HG03354 (cell line): ENCODE data around the gene ZNF862.
"Not testable (repeated sequence)": the region's sequence is repeated elsewhere in the genome, so short reads cannot be mapped to it uniquely, and the experiment has no call there.

Experiments
- ATAC-seq: cut with Tn5 transposase; IDR thresholded peaks from one replicate; pipeline ENCODE4 v1.9.1; 2021; ENCODE audit warnings: mild to moderate bottlenecking; ENCODE audit not compliant: unreplicated experiment, poor library complexity, severe bottlenecking

The ZNF862 gene

DNA sequence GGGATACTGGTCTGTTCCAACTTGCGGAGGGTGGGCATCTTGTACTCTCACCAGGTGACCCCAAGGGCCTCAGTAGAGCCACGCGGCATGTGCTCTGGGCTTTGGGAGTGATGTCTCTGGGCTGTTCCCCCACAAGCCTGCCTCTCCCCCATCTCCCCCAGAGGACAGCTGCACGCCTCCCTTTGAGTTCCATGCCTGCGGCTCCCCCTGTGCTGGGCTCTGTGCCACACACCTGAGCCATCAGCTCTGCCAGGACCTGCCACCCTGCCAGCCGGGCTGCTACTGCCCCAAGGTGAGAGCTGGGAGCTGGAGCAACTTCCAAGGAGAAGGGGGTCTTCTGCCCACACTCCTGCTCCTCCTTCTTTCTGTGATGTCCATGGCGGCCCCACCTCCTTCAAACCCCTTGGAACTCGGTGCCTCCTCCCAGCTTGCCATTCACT lies 15.0 kb upstream of the ZNF862 start:
- ATAC-seq, result no peak

DNA sequence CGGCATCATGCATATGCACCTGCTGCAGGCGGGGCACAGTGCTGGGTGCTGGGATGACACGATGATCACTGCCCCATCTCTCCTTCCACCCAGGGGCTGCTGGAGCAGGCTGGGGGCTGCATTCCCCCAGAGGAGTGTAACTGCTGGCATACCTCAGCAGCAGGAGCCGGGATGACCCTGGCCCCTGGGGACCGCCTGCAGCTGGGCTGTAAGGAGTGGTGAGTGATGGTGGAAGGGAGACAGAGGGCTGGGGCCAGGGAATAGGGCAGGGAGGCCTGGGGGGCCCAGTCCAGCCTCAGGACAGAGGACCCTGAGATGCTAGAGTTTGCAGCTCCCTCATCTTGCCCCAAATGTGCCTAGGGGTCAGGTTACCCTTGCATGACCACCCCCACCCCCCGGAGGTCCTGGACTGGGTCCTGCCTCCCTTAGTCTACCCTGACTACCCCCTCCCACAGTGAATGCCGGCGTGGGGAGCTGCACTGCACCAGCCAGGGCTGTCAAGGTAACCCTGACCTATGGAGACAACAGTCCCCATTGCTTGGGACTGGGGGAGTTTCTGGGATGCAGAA lies 14.5 kb upstream of the ZNF862 start:
- ATAC-seq, result no peak

DNA sequence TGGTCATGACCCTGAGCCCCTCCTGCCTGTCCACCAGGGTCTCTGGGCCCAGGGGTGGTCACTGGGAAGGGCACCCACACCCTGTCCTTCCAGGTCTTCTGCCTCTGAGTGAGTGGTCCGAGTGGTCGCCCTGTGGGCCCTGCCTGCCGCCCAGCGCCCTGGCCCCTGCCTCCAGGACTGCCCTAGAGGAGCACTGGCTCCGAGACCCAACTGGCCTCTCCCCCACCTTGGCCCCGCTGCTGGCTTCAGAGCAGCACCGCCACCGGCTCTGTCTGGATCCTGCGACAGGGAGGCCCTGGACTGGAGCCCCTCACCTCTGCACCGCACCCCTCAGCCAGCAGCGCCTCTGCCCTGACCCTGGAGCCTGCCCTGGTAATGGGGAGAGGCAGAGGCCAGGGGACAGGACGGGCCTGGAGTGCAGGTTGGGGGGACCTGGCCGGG lies 13.9 kb upstream of the ZNF862 start:
- no peak for ATAC-seq

DNA sequence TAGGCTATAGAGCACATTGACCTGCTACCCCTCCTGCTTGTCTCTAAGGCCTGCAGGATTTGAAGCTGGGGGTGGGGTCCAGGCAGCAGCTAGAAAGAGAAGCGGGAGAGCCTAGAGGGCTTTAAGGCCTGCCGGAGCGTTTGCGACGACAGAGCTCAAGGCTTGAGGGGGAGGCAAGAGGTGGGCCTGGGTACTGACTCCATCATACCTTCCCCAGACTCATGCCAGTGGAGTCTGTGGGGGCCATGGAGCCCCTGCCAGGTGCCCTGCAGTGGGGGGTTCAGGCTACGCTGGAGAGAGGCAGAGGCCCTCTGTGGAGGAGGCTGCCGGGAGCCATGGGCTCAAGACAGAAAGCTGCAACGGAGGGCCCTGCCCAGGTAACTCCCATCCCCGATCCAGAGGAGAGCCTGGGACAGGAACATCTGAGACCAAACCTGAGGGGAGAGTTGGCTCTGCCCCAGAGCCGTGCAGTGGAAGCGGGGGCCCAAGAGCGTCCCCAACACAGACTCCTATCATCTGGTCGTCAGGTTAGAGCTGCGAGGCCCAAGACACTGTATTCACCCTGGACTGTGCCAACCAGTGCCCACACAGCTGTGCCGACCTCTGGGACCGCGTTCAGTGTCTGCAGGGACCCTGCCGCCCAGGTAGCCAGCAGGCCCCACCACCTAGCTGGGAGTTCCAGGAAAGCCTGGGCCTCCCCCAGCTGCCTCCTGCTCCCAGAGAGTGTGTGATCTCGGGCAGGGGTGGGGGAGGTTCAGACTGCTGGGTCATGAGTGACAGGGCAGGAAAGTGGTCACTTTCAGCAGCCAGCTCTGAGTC lies 13.2 kb upstream of the ZNF862 start:
- ATAC-seq, result no peak

DNA sequence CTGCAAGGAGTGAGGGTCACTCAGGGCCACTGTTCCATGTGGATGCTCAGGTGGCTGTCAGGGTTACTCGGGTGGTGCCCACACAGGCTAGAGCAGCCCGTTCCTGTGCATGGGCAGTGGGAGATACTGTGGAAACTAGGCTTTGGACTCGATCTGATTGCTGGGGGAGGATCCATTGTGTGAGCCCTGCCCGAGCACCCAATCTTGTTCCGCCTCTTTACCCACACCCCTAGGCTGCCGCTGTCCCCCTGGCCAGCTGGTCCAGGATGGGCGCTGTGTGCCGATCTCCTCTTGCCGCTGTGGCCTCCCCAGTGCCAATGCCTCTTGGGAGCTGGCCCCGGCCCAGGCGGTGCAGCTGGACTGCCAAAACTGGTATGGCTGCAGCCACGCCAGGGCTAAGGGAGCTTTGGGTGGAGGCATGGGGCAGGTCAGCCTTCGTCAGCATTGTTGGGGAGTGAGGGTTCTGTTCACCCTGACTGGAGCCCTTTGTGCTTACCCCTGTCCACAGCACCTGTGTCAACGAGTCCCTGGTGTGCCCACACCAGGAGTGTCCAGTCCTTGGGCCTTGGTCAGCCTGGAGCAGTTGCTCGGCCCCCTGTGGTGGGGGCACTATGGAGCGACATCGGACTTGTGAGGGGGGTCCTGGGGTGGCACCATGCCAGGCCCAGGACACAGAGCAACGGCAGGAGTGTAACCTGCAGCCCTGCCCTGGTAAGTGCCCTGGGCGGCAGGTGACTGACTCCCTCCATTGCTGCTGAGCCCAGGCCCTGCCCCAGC lies 12.4 kb upstream of the ZNF862 start:
- no peak for ATAC-seq

DNA sequence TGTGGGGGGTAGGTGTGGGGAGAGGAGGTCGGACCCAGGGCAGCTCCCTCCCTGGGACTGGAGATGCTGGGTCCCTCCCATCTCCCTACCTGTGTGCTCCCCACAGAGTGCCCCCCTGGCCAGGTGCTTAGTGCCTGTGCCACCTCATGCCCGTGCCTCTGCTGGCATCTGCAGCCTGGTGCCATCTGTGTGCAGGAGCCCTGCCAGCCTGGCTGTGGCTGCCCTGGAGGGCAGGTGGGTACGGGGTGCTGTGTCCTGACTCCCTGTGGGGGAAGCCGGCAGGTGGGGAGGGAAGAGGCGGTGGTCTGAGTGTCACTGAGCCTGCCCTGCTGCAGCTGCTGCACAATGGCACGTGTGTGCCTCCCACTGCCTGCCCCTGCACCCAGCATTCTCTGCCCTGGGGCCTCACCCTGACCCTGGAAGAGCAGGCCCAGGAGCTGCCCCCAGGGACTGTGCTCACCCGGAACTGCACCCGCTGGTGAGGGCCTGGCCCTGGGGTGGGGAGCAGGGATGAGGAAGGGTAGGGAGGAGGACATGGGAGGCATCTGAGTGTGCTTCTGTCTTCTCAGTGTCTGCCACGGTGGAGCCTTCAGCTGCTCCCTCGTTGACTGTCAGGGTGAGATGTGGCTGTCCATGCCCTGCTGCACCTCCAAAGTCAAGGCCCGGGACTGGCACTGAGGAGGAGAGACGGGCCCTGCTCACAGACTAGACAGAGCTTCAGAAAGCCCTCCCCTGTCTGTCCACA lies 11.7 kb upstream of the ZNF862 start:
- ATAC-seq, result no peak

DNA sequence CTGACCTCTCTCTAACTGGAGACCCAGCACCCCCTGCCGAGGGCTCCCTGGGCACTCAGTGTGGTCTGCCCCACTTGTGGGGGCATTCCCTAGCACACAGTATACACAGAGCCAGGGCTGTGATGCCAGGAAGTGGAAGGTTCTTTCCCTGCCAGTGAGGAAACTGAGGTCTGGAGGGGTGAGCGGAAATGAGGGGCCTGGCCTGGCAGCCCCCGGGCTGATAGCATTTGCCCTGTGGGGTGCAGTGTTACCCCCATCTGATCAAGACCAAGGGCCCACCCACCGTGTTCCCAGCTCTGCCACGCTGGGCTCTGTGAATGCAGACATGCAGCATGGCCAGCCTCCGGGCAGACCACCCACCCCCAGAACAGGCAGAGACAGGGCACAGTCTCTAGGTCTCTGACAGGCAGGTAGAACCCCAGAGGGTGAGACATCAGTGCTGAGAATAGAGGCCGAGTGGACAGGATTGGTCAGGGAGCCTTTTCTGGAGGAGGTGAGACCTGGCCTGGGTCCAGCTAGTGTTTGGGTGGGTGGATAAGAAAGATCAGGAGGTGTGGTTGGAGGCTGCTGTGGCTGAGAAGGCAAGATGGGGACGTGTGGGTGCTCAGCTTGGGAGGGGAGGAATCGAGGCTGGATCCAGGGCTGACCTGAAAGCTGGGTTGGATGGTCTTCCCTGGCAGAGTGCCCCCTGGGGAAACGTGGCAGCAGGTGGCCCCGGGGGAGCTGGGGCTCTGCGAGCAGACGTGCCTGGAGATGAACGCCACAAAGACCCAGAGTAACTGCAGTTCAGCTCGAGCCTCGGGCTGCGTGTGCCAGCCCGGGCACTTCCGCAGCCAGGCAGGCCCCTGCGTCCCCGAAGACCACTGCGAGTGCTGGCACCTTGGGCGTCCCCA lies 10.8 kb upstream of the ZNF862 start:
- no peak for ATAC-seq

DNA sequence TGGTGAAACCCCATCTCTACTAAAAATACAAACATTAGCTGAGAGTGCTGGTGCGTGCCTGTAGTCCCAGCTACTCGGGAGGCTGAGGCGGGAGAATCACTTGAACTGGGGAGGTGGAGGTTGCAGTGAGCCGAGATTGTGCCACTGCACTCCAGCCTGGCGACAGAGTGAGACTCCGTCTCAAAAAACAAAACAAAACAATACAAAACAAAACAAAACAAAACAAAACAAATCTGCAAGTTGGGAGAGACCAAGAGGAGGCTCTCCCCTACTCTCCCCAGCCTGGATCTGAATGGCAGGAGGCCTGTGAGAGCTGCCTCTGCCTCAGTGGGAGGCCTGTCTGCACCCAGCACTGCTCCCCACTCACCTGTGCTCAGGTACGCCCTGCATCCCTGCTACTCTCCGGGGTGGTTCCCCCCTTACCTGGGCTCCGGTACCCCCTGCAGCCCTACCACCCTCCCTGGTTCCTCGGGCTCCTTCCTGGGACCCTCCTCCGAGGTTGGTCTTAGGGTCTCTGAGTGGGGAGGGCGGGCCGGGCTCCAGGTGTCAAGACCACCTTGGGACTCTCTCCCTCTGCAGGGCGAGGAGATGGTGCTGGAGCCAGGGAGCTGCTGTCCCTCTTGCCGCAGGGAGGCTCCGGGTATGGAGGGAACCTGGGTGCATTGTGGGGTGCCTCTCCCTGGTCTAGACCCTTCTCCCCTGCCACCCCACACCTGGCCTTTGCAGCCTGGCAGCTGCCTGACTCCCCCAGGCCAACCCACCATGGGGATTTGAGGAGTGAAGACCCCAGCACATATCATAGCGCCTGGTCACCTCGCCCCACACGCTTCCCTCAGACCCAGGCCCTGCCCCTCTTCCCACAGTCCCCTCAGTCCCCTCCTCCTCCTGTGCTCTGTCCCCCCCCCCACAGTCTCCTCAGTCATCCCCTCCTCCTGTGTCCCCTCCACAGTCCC lies 9.5 kb upstream of the ZNF862 start:
- no peak for ATAC-seq

DNA sequence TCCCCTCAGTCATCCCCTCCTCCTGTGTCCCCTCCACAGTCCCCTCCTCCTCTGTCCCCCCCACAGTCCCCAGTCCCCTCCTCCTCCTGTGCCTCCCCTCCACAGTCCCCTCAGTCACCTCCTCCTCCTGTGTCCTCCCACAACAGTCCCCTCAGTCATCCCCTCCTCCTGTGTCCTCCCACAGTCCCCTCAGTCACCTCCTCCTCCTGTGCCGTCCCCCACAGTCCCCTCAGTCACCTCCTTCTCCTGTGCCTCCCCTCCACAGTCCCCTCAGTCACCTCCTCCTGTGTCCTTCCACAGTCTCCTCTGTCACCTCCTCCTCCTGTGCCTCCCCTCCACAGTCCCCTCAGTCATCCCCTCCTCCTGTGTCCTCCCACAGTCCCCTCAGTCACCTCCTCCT lies 7.6 kb upstream of the ZNF862 start:
- not testable (repeated sequence) for ATAC-seq

DNA sequence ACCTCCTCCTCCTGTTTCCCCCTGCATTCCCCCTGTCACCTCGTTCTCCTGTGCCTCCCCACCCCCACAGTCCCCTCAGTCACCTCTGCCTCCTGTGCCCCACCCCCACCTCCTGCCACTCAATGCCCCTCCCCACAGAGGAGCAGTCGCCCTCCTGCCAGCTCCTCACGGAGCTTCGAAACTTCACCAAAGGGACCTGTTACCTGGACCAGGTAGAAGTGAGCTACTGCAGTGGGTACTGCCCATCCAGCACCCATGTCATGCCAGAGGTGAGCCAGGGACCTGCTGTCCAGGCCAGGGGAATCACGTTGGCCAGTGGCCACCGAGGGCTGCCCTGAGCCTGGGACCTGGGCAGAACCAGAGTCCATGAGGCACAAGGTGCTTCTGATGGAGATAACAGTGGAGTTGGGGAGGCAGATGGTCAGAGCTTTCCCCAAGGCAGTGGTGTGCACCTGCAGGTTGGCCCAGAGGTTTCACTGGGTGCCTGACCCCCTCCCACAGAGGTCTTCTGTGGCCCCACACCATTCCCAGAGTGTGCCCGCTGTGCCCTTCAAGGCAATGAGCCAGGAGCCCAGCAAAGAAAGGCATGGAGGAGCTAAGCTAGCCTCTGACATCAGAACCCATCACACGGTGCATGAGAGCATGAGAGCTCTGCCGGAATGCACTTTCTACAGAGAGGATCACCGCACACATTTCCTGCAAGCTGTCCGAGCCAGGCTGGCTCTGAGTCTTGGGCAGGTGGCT lies 7.0 kb upstream of the ZNF862 start:
- no peak for ATAC-seq

DNA sequence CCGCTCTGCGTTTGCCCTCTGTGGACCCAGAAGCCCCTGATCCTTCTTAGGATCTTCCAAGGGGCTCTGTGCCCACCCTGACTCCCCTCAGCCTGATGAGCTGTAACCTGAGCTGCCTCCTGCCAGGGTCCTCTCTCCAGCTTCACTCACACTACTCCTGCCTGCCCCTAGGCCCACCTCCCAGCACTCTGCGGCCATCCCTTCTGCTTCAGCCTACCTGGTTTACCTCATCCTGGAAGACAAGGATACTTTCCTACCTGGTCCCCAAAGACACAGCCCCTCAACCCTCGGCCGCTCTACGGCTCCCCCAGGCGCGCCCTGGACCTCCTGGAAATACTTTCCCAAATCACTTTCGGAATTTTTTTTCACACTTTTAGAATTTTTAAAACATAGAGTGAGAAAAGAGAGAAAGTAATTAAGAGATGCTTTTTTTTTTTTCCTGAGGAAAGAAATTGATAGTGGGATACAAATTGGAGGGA lies 6.4 kb upstream of the ZNF862 start:
- no peak for ATAC-seq

DNA sequence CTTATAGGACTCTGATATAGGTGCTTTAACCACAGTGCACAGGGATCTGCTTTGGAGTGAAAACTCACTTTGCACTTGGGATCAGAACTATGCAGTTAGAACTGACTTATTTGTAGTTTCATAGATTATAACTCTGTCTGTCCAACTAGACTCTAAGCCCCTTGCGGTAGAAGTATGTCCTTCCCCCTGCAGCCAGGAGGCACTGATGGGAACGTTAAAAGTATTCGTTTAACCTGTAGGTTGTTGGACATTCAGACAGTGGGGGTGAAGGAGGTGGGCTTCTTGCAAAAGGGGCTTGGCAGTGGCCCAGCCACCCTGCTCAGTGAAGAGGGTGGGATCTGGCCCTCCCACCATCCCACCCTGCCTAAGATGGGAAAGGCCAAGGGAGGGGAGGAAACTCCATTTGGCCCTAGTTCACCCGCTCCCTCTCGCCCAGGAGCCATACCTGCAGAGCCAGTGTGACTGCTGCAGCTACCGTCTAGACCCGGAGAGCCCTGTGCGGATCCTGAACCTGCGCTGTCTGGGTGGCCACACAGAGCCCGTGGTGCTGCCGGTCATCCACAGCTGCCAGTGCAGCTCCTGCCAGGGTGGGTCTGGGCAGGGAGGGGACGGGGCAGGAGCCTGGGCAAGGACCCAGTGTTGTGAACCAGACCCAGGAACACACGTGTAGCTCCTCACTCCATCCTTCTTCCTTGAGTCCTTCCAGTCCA lies 5.7 kb upstream of the ZNF862 start:
- ATAC-seq, result no peak

DNA sequence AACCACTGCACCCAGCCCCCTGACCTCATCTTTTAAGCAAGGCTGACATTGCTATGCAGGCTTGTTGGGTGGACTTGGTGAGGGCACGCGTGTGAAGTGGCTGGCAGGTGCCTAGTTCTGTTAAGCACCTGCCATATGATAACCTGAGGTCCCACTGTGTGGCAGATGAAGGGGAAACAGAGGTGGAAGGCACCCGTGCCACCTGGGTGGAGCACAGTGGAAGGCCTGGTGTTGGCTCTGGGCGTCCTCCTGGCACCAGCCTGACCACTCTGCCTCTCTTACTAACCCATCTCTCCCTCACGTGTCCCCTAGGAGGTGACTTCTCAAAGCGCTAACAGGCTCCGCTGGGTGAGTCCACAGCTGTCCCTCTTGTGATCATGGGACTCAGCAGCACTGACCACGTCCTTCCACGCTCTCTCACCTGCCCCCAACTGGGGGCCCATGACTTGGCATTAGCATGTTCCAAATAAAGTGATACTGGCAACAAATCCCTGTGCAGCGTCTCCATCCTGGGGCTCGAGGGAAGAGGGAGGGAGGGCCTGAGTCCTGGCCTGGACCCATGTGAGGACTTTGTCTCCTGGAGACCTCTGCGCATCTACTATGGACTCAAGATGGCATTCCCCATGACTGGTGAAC lies 4.6 kb upstream of the ZNF862 start:
- ATAC-seq, result no peak

DNA sequence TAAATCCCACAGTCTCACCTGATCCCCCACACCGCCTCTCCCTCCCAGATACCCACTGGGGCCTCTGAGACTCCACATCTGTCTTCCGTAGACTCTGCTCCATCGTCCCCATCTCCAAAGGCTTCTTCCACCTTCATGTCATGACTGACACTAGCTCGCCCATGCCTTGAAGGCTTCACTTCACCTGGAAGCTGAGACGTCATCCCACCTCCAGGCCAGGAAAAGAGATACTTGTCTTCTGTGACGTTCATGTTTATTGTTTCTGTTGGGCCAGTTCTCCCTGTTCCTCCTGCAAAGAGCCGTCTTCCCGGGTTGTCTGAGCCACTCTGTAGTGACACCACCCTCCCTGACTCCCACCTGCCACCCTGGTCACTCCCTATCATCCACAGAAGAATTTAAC lies 3.6 kb upstream of the ZNF862 start:
- ATAC-seq, result no peak

DNA sequence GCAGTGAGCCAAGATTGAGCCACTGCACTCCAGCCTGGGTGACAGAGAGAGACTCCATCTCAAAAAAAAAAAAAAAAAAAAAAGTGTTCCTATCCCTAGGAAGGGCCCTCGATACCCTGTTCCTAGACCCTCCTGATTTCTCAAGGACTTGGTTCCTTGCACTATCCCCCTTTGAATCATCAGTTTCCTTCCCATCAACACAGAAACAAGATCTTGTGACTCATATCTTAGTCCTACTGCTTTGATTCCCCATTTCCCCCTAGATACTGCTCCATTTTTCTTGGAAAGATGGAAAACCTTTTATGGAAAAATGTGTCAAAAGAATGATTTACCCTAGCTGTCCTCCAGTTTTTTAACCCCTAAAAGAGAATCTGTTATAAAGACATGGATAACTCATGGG lies 1.7 kb upstream of the ZNF862 start:
- ATAC-seq, result no peak

DNA sequence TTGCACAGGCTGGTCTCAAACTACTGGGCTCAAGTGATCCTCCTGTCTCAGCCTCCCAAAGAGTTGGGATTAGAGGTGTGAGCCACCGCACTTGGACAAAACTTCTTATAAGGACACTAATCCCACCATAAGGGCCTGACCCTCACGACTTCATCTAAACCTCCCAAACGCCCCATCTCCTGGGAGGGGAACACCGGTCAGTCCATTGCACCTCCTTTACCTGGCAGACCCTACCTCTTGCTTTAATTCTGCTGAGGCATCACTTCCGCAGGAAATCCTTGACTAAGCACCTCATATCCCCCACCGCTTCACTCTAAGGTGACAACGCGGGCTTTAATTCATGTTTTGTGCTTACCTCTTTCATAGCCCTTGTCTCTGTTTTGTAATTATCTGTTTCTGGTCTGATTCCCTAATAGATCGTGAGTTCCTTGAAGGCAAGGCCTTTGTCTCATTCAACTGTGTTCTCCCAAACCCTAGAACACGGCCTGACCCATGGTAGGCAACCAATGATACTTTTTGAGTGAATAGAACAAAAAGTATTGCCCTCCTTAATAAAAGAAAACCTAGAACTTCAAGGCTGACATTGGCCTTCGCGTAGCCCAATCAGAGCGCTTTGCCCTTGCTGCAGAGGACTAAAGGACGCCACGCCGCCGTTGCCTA lies 481 bp upstream of the ZNF862 start:
- ATAC-seq, result no peak
